K562 (cell line): Measurements from ENCODE around the gene RAPGEFL1. TPM values are rescaled to one million over a fixed set of nuclear protein-coding genes. Genes with fewer than 3 reads are reported as not detected.

Source experiments
- ATAC-seq: fragments of 200-7000 bp; cut with Tn5 transposase; 3 replicates; pipeline ENCODE4 v1.9.1; 2020; ENCODE audit warnings: moderate library complexity
- BruUV-seq: library from RNA; stranded (reverse); fragments of 400-500 nt; replicated peaks from 2 replicates; lab custom pipeline; 2021; lab: Mats Ljungman, UMichigan
- CTCF ChIA-PET: fragments of 300-600 bp; formaldehyde crosslinking; extraction: SDS; loops from one replicate; lab custom pipeline; 2021; ENCODE audit warnings: low intra/inter-chr PET ratio; lab: Yijun Ruan, JAX
- POLR2A ChIA-PET: fragments of 300-600, 350-650 bp; sonication (Branson Sonifier 250); formaldehyde crosslinking; extraction: SDS; loops from one replicate; lab custom pipeline; 2021; ENCODE audit warnings: antibody characterized with exemption, inconsistent platforms; lab: Yijun Ruan, JAX
- DNase-seq, 4 experiments: peaks; one replicate each; pipeline versions ENCODE4 v3.0.0 to v3.0.0-alpha.2; 2011 to 2018; ENCODE audit warnings: low spot score in 3 of 4, mixed read lengths in 3 of 4; ENCODE audit errors: extremely low read depth in 1 of 4
- FAIRE-seq: peaks from 2 replicates; lab custom pipeline; 2011; peaks lifted over from hg19 to GRCh38; lab: Jason Lieb, UNC
- H2AFZ ChIP-seq: 2 replicates; pipeline ENCODE4 v1.6.0; 2011; ENCODE audit warnings: low read depth, low read length, control low read depth, inconsistent platforms
- H3K27ac ChIP-seq: fragments of 200-600 bp; 3 replicates; pipeline ENCODE4 v1.8.0; 2011; ENCODE audit warnings: low read depth, mild to moderate bottlenecking, control low read depth, inconsistent platforms, low read length, moderate library complexity, mixed read lengths; ENCODE audit errors: extremely low read depth
- H3K27me3 ChIP-seq, 2 experiments: fragments of 300-600 bp in 1 of 2; 2 replicates in 1 of 2; 3 replicates in 1 of 2; pipeline versions ENCODE4 v1.6.0 to v1.8.0; 2011; ENCODE audit warnings: inconsistent platforms in 2 of 2, low read length in 2 of 2, mild to moderate bottlenecking in 1 of 2, mixed read lengths in 1 of 2, moderate library complexity in 1 of 2; ENCODE audit not compliant: control insufficient read depth in 2 of 2, insufficient read depth in 2 of 2
- H3K36me3 ChIP-seq: fragments of 300-600 bp; 3 replicates; pipeline ENCODE4 v1.8.0; 2011; ENCODE audit warnings: mild to moderate bottlenecking, low read length, inconsistent platforms; ENCODE audit not compliant: control insufficient read depth, insufficient read depth
- H3K4me1 ChIP-seq, 2 experiments: fragments of 200-600 bp in 1 of 2; replicated peaks in 1 of 2; 2 replicates in 1 of 2; 3 replicates in 1 of 2; pipeline versions ENCODE4 v1.5.1 to v1.8.0; 2011; ENCODE audit warnings: inconsistent platforms in 2 of 2, low read length in 2 of 2, mild to moderate bottlenecking in 1 of 2, mixed read lengths in 1 of 2, moderate library complexity in 1 of 2; ENCODE audit not compliant: control insufficient read depth in 2 of 2, insufficient read depth in 2 of 2
- H3K4me2 ChIP-seq: 2 replicates; pipeline ENCODE4 v1.6.1; 2011; ENCODE audit warnings: low read length, control low read depth, inconsistent platforms, mixed read lengths; ENCODE audit not compliant: insufficient read depth
- H3K4me3 ChIP-seq: fragments of 200-600 bp; sonication (generic), shearing (Covaris generic); 2 replicates; pipeline ENCODE4 v1.5.1; 2016; ENCODE audit warnings: control low read depth, inconsistent platforms
- H3K79me2 ChIP-seq: fragments of 200-600 bp; 3 replicates; pipeline ENCODE4 v1.8.0; 2011; ENCODE audit warnings: low read length, inconsistent platforms; ENCODE audit not compliant: control insufficient read depth, insufficient read depth
- H3K9ac ChIP-seq, 2 experiments: 2 replicates each; pipeline versions ENCODE4 v1.6.0 to v1.6.1; 2011; ENCODE audit warnings: low read depth in 2 of 2, low read length in 2 of 2, control low read depth in 1 of 2, inconsistent platforms in 1 of 2, mild to moderate bottlenecking in 1 of 2, mixed read lengths in 1 of 2; ENCODE audit not compliant: insufficient read depth in 1 of 2
- H3K9me1 ChIP-seq: one replicate; pipeline ENCODE4 v1.6.0; 2011; ENCODE audit warnings: inconsistent platforms, mild to moderate bottlenecking, low read length, moderate library complexity; ENCODE audit not compliant: control insufficient read depth, insufficient read depth
- H3K9me3 ChIP-seq: replicated peaks from 2 replicates; pipeline ENCODE4 v1.5.1; 2011; ENCODE audit warnings: low read depth, low read length, inconsistent platforms; ENCODE audit not compliant: control insufficient read depth, insufficient read depth
- H4K20me1 ChIP-seq: replicated peaks from 2 replicates; pipeline ENCODE4 v1.6.1; 2011; ENCODE audit warnings: low read length, inconsistent platforms, mixed read lengths; ENCODE audit not compliant: control insufficient read depth, insufficient read depth
- ATF1 ChIP-seq, 2 experiments: fragments of 450-650 bp in 1 of 2; IDR thresholded peaks; 2 replicates each; pipeline ENCODE4 v1.6.1; 2016; ENCODE audit warnings: missing compliant biosample characterization in 1 of 2, missing genetic modification characterization in 1 of 2
- BRD9 ChIP-seq: fragments of 450-650 bp; IDR thresholded peaks from 2 replicates; pipeline ENCODE4 v1.6.1; 2018; ENCODE audit warnings: low read depth; ENCODE audit not compliant: partially characterized antibody
- CBFA2T2 ChIP-seq: fragments of 450-650 bp; conservative IDR thresholded peaks from 2 replicates; pipeline ENCODE4 v1.6.1; 2017; ENCODE audit warnings: mild to moderate bottlenecking
- CBX8 ChIP-seq: fragments of 200-600 bp; sonication (generic); IDR thresholded peaks from 2 replicates; pipeline ENCODE4 v1.6.1; 2012; ENCODE audit warnings: borderline replicate concordance, mixed run types, low read depth, mild to moderate bottlenecking, moderate library complexity, mixed read lengths, low read length, control low read depth, inconsistent platforms; ENCODE audit not compliant: poor library complexity, severe bottlenecking; ENCODE audit errors: extremely low read depth
- DMBX1 ChIP-seq: fragments of 250-450 bp; sonication (Bioruptor Pico); IDR thresholded peaks from 2 replicates; pipeline ENCODE4 v1.8.0; 2022; ENCODE audit warnings: inconsistent platforms, mild to moderate bottlenecking, moderate library complexity, borderline replicate concordance
- EZH2 ChIP-seq: IDR thresholded peaks from 2 replicates; pipeline ENCODE4 v1.6.1; 2012; ENCODE audit warnings: low read depth, mild to moderate bottlenecking, inconsistent platforms, low read length, borderline replicate concordance
- HDAC8 ChIP-seq: fragments of 450-650 bp; IDR thresholded peaks from 2 replicates; pipeline ENCODE4 v1.6.1; 2016; ENCODE audit warnings: mild to moderate bottlenecking, missing genetic modification characterization, moderate library complexity, missing compliant biosample characterization
- MYC ChIP-seq, 2 experiments: fragments of 250-450 bp in 1 of 2; sonication (Bioruptor Pico) in 1 of 2; IDR thresholded peaks; 2 replicates each; pipeline versions ENCODE4 v1.5.1 to v1.6.1; 2012 to 2021; ENCODE audit warnings: low read depth in 2 of 2, borderline replicate concordance in 1 of 2, improper control_type of control experiment in 1 of 2, low read length in 1 of 2, mild to moderate bottlenecking in 1 of 2, moderate library complexity in 1 of 2
- SMARCE1 ChIP-seq: fragments of 450-650 bp; IDR thresholded peaks from 2 replicates; pipeline ENCODE4 v1.7.1; 2016; ENCODE audit warnings: mild to moderate bottlenecking
- ZKSCAN1 ChIP-seq: fragments of 150-350 bp; IDR thresholded peaks from 2 replicates; pipeline ENCODE4 v1.6.1; 2016; ENCODE audit warnings: low read depth, low read length
- ZNF239 ChIP-seq: fragments of 250-450 bp; sonication (Bioruptor Pico); IDR thresholded peaks from 2 replicates; pipeline ENCODE4 v1.4.0; 2020; ENCODE audit warnings: mild to moderate bottlenecking
- ZNF444 ChIP-seq: fragments of 250-450 bp; sonication (Bioruptor Pico); IDR thresholded peaks from 2 replicates; pipeline ENCODE4 v1.4.0; 2020; ENCODE audit warnings: mild to moderate bottlenecking, moderate library complexity
- ZNF644 ChIP-seq: fragments of 200-800 bp; sonication (Bioruptor generic); IDR thresholded peaks from 2 replicates; pipeline ENCODE4 v1.6.1; 2016; ENCODE audit warnings: low read depth, missing genetic modification characterization, missing compliant biosample characterization
- WGBS: fragments of 100-300 bp; shearing (Covaris generic); methylation state at CpG from one replicate; pipeline ENCODE4 v1.1.6; 2016; ENCODE audit warnings: low coverage, mixed read lengths; ENCODE audit not compliant: insufficient coverage; ENCODE audit errors: missing lambda C conversion rate; 5-methylcytosine and 5-hydroxymethylcytosine counted together
- in situ Hi-C: fragments of 300-500 bp; cut with MboI; formaldehyde crosslinking; loops from 4 replicates; pipeline ENCODE4 v1.15.0; 2018; ENCODE audit warnings: inconsistent platforms, mixed read lengths
- intact Hi-C: fragments of 100-400 bp; cut with micrococcal nuclease; formaldehyde crosslinking; loops from 2 replicates; pipeline ENCODE4 v1.14.2; 2022
- polyA plus RNA-seq, 8 experiments: library from polyadenylated mRNA; depleted of rRNA in 4 of 8; stranded (reverse) in 5 of 8; unstranded in 3 of 8; fragments of >200 nt; fragmentation: Nextera tagmentation in 2 of 8; fragmentation: Illumina TruSeq in 1 of 8; extraction: Ambion mirVana in 2 of 8; extraction: Trizol in 1 of 8; gene quantifications; 2 replicates each; pipeline versions ENCODE4 v1.2.1 to v1.2.3, GENCODE V29; 2011 to 2014; ENCODE audit warnings: inconsistent platforms in 1 of 8, missing spikeins in 1 of 8
- total RNA-seq, 7 experiments: library from RNA; depleted of rRNA in 6 of 7; stranded (reverse); fragments of >200 nt in 6 of 7; fragmentation: Illumina TruSeq in 2 of 7; extraction: Trizol in 2 of 7; gene quantifications; 2 replicates each; pipeline versions ENCODE4 v1.2.1 to v1.2.3, GENCODE V29; 2011 to 2021; ENCODE audit warnings: low replicate concordance in 1 of 7
- TF ChIP-seq, protein P1 (sequence below): fragments of 200-800 bp; sonication (Bioruptor generic); IDR thresholded peaks from 2 replicates; pipeline ENCODE4 v1.6.1; 2016; ENCODE audit warnings: missing genetic modification characterization, missing compliant biosample characterization

Gene RAPGEFL1
- total and polyA plus RNA-seq, 9 of the 15 experiments (the other 6 are each of a cell fraction or from before 2014, with no cell fraction given): 0.18 to 4.1 (median 2.1) TPM

DNA sequence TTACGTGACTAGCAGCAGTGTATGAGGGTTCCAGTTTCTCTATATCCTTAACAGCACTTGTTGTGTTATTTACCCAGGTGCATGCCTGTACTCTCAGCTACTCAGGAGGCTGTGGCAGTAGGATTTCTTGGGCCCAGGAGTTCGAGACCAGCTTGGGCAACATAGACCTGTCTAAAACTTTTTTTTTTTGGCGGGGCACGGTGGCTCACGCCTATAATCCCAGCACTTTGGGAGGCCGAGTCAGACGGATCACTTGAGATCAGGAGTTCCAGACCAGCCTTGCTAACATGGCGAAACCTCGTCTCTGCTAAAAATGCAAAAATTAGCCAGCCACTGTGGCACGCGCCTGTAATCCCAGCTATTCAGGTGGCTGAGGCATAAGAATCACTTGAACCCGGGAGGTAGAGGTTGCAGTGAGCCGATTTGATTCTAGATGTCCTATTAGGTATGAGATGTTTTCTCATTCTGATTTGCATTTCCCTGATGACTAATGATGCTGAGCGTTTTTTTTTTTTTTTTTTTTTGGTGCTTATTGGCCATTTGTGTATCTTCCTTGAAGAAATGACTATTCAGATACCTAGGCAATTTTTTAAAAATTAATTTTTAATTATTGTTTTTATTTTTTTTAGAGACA is 23.6 kb upstream of the RAPGEFL1 start:
- ATAC-seq: no peak
- peak overlapping the region; percentile 29 to 31; a peak in 3 of 4 replicates for H3K9ac ChIP-seq
- DNase-seq: no peak
- peak overlapping the region; percentile 38 for H3K4me2 ChIP-seq
- intact Hi-C loops (no loop called here), in situ Hi-C loops (no loop called here)
- peak overlapping the region; percentile 67 for H2AFZ ChIP-seq
- no peak overlapping the region for H3K4me3 ChIP-seq
- no peaks in the 10 kb centered on the region for H3K9me3 ChIP-seq
- ChIA-PET POLR2A (interaction anchor here (0.6 to 1.4 kb wide), 6 partner anchors 9 to 41 kb away, joined by 3 read pairs; no protein-coding TSS in a partner anchor), CTCF (no interaction called here)
- WGBS: 85% methylated on average over 14 of the region's 14 CpGs
- H3K36me3 ChIP-seq: peaks cover 70% of the 10 kb centered on the region
- no peaks in the 10 kb centered on the region for H3K9me1 ChIP-seq
- H3K27ac ChIP-seq: peak overlapping the region; percentile 82
- no peaks in the 10 kb centered on the region for H3K27me3 ChIP-seq
- BruUV-seq: no TSS peak
- H3K4me1 ChIP-seq: peaks cover 12 to 14% of the 10 kb centered on the region in 2 experiments
- FAIRE-seq: no peak
- peaks cover 70% of the 10 kb centered on the region for H3K79me2 ChIP-seq
- no peaks in the 10 kb centered on the region for H4K20me1 ChIP-seq
- TF ChIP-seq ATF1 (CRISPR knock-in tag; IDR thresholded peaks at IDR 0.05) (no peak), ATF1 (tag; IDR thresholded peaks at IDR 0.05) (0 out of 2 replicates have a peak, but pooled peaks have one; percentile 15), CBFA2T2 (no peak), ZNF644 (tag) (no peak; the same call in 1 of the 2 replicates), HDAC8 (tag) (no peak), MYC (IDR thresholded peaks at IDR 0.05; ENCODE audit: low read depth, low read length) (no peak), MYC (CRISPR knock-in tag; IDR thresholded peaks at IDR 0.05; ENCODE audit: borderline replicate concordance, low read depth) (peak; percentile 26; the same call in 1 of the 2 replicates), CBX8 (no peak), BRD9 (peak; percentile 12), SMARCE1 (no peak), DMBX1 (0 out of 2 replicates have a peak, but pooled peaks have one; percentile 30), ZNF239 (0 out of 2 replicates have a peak, but pooled peaks have one; percentile 39), ZNF444 (CRISPR knock-in tag) (no peak), ZKSCAN1 (no peak), EZH2 (no peak)
- TF ChIP-seq, protein P1, sequence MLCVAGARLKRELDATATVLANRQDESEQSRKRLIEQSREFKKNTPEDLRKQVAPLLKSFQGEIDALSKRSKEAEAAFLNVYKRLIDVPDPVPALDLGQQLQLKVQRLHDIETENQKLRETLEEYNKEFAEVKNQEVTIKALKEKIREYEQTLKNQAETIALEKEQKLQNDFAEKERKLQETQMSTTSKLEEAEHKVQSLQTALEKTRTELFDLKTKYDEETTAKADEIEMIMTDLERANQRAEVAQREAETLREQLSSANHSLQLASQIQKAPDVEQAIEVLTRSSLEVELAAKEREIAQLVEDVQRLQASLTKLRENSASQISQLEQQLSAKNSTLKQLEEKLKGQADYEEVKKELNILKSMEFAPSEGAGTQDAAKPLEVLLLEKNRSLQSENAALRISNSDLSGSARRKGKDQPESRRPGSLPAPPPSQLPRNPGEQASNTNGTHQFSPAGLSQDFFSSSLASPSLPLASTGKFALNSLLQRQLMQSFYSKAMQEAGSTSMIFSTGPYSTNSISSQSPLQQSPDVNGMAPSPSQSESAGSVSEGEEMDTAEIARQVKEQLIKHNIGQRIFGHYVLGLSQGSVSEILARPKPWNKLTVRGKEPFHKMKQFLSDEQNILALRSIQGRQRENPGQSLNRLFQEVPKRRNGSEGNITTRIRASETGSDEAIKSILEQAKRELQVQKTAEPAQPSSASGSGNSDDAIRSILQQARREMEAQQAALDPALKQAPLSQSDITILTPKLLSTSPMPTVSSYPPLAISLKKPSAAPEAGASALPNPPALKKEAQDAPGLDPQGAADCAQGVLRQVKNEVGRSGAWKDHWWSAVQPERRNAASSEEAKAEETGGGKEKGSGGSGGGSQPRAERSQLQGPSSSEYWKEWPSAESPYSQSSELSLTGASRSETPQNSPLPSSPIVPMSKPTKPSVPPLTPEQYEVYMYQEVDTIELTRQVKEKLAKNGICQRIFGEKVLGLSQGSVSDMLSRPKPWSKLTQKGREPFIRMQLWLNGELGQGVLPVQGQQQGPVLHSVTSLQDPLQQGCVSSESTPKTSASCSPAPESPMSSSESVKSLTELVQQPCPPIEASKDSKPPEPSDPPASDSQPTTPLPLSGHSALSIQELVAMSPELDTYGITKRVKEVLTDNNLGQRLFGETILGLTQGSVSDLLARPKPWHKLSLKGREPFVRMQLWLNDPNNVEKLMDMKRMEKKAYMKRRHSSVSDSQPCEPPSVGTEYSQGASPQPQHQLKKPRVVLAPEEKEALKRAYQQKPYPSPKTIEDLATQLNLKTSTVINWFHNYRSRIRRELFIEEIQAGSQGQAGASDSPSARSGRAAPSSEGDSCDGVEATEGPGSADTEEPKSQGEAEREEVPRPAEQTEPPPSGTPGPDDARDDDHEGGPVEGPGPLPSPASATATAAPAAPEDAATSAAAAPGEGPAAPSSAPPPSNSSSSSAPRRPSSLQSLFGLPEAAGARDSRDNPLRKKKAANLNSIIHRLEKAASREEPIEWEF (CRISPR knock-in tag): 0 out of 2 replicates have a peak, but pooled peaks have one; percentile 22
